ENCODE results near the gene COX6B2. TPM values are rescaled to one million over a fixed set of nuclear protein-coding genes. Genes with fewer than 3 reads are reported as not detected.

Gene COX6B2
- polyA plus RNA-seq, 1 of the 3 experiments (the other 2 are of a cell fraction) = 0.74 TPM

DNA sequence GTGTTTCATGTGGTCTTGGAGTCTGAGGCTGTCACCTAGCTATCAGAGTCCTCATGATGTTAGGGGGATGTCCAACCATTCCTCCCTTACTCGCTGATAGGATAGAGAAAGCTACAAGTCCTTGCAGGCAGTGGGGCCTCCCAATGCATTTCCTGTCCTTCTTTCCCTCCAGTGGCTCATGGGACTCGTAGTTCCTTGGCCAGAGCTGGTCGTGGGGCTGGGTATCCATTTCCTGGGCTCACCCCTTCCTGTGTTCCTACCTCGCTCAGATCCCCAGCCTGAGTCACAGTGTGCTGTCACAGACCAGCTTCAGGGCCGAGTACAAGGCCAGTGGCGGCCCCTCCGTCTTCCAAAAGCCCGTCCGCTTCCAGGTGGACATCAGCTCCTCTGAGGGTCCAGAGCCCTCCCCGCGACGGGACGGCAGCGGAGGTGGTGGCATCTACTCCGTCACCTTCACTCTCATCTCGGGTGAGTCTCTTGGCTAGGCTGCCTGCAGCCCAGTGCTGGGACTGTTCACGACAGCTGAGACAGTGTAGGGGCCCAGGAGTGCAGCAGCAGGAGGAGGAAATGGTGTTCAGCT is 48.4 kb downstream of the COX6B2 start:
- no peak overlapping the region for H3K4me3 ChIP-seq (ENCODE audit: low read depth in 2 of 2, low read length in 1 of 2)
- ChIA-PET POLR2A (no interaction called here), CTCF (interaction anchor here (0.9 to 1.0 kb wide), 2 partner anchors 113 to 165 kb away, joined by 3 read pairs; no protein-coding TSS in a partner anchor)
- TF ChIP-seq RXRA (IDR thresholded peaks at IDR 0.05; ENCODE audit: borderline replicate concordance, low read depth) (no peak), EP300 (IDR thresholded peaks at IDR 0.05; ENCODE audit: borderline replicate concordance in 1 of 2, low read depth in 1 of 2, low read length in 1 of 2) (no peak), FOXJ3 (CRISPR knock-in tag; IDR thresholded peaks at IDR 0.05) (no peak), TAF1 (IDR thresholded peaks at IDR 0.05; ENCODE audit: borderline replicate concordance, low read depth, low read length) (no peak), CTCF (IDR thresholded peaks at IDR 0.05) (no peak), EZH2phosphoT487 (IDR thresholded peaks at IDR 0.05; ENCODE audit: borderline replicate concordance, low read depth) (no peak), YY1 (IDR thresholded peaks at IDR 0.05; ENCODE audit: low read depth) (no peak), NFIC (IDR thresholded peaks at IDR 0.05; ENCODE audit: borderline replicate concordance) (no peak), USF2 (IDR thresholded peaks at IDR 0.05; ENCODE audit: borderline replicate concordance, low read depth, low read length) (no peak), ELF1 (IDR thresholded peaks at IDR 0.05) (no peak), NRF1 (IDR thresholded peaks at IDR 0.05; ENCODE audit: low read depth, low read length) (no peak), TCF12 (IDR thresholded peaks at IDR 0.05) (no peak), REST (IDR thresholded peaks at IDR 0.05; ENCODE audit: low read depth, low read length) (no peak), POLR2AphosphoS5 (IDR thresholded peaks at IDR 0.05; ENCODE audit: low read depth, low read length) (no peak)
- TF ChIP-seq, protein P1, sequence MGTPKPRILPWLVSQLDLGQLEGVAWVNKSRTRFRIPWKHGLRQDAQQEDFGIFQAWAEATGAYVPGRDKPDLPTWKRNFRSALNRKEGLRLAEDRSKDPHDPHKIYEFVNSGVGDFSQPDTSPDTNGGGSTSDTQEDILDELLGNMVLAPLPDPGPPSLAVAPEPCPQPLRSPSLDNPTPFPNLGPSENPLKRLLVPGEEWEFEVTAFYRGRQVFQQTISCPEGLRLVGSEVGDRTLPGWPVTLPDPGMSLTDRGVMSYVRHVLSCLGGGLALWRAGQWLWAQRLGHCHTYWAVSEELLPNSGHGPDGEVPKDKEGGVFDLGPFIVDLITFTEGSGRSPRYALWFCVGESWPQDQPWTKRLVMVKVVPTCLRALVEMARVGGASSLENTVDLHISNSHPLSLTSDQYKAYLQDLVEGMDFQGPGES (IDR thresholded peaks at IDR 0.05; ENCODE audit: low read depth, low read length) = no peak
- TF ChIP-seq, protein P2, sequence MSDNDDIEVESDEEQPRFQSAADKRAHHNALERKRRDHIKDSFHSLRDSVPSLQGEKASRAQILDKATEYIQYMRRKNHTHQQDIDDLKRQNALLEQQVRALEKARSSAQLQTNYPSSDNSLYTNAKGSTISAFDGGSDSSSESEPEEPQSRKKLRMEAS (IDR thresholded peaks at IDR 0.05; ENCODE audit: low read depth) = no peak
- TF ChIP-seq, protein P3, sequence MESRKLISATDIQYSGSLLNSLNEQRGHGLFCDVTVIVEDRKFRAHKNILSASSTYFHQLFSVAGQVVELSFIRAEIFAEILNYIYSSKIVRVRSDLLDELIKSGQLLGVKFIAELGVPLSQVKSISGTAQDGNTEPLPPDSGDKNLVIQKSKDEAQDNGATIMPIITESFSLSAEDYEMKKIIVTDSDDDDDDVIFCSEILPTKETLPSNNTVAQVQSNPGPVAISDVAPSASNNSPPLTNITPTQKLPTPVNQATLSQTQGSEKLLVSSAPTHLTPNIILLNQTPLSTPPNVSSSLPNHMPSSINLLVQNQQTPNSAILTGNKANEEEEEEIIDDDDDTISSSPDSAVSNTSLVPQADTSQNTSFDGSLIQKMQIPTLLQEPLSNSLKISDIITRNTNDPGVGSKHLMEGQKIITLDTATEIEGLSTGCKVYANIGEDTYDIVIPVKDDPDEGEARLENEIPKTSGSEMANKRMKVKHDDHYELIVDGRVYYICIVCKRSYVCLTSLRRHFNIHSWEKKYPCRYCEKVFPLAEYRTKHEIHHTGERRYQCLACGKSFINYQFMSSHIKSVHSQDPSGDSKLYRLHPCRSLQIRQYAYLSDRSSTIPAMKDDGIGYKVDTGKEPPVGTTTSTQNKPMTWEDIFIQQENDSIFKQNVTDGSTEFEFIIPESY (IDR thresholded peaks at IDR 0.05; ENCODE audit: borderline replicate concordance, low read depth) = no peak
- no peak overlapping the region for H3K4me2 ChIP-seq
- no peak for DNase-seq
- no peak overlapping the region for H2AFZ ChIP-seq (ENCODE audit: low read depth)
- no peaks in the 10 kb centered on the region for H3K9me3 ChIP-seq
- peaks cover 0 to 8% of the 10 kb centered on the region in 2 experiments; a peak in 1 of 4 replicates for H3K4me1 ChIP-seq (ENCODE audit: control insufficient read depth in 1 of 2, insufficient read depth in 2 of 2, low read depth in 1 of 2, low read length in 1 of 2)
- H3K27ac ChIP-seq (ENCODE audit: low read depth in 2 of 2, low read length in 1 of 2) = no peak overlapping the region
- no peak overlapping the region for H3K9ac ChIP-seq
- no peaks in the 10 kb centered on the region for H4K20me1 ChIP-seq (ENCODE audit: insufficient read depth)
- no peaks in the 10 kb centered on the region for H3K79me2 ChIP-seq (ENCODE audit: insufficient read depth)
- no peaks in the 10 kb centered on the region for H3K9me2 ChIP-seq
- no peaks in the 10 kb centered on the region for H3K27me3 ChIP-seq (ENCODE audit: insufficient read depth)
- peaks cover 33 to 46% of the 10 kb centered on the region in 2 experiments for H3K36me3 ChIP-seq (replicated peaks in 1 of 2; ENCODE audit: control insufficient read depth in 1 of 2, insufficient read depth in 2 of 2, low read length in 1 of 2)
- WGBS (ENCODE audit: low lambda C conversion rate) = 86% methylated on average over 12 of the region's 17 CpGs
- H3F3A ChIP-seq (replicated peaks; ENCODE audit: insufficient read depth) = no peaks in the 10 kb centered on the region
